NCI-H345 (cell line): Measurements from ENCODE around the gene DPAGT1.

Experiments
- DNase-seq: peaks from one replicate; lab custom pipeline; 2025; lab: John Stamatoyannopoulos, UW

Gene DPAGT1

GRCh38 chr11:119057000-119057769 is 44.5 kb downstream of the DPAGT1 start, which contains the start of gene HYOU1:
Gene HYOU1, minus strand, starts transcription at chr11:119057205. Its CDS starts 1,045 bp downstream, at chr11:119056160.
- DNase-seq: peak; percentile 98

GRCh38 chr11:119056421-119056999 is 45.1 kb downstream of the DPAGT1 start:
- DNase-seq: peak; percentile 49

GRCh38 chr11:119055901-119056300 is 45.8 kb downstream of the DPAGT1 start:
- no peak for DNase-seq

- no peak for DNase-seq
Measured at GRCh38 chr11:119054418-119054817, 47.2 kb downstream of the DPAGT1 start.

GRCh38 chr11:119052163-119052814 is 49.4 kb downstream of the DPAGT1 start:
- DNase-seq: no peak

- DNase-seq: no peak
Measured at GRCh38 chr11:119051440-119052162, 50.1 kb downstream of the DPAGT1 start.

- DNase-seq: no peak
Measured at GRCh38 chr11:119049081-119049480, 52.6 kb downstream of the DPAGT1 start.

- DNase-seq: no peak
Measured at GRCh38 chr11:119048644-119049043, 53.0 kb downstream of the DPAGT1 start.

- no peak for DNase-seq
Measured at GRCh38 chr11:119047205-119047604, 54.4 kb downstream of the DPAGT1 start.
